ENCODE measurements around the gene SOCS7. TPM values are rescaled to one million over a fixed set of nuclear protein-coding genes. Genes with fewer than 3 reads are reported as not detected.

The SOCS7 gene
- polyA plus RNA-seq, 1 experiment, result 5.8 TPM

- H3K27ac ChIP-seq (ENCODE audit: low read depth, low read length), result peak overlapping the region; percentile 99
- ChIA-PET POLR2A (interaction anchor here (3.7 kb wide), 1 partner anchor 16 kb away, joined by 41 read pairs; no protein-coding TSS in a partner anchor), CTCF (interaction anchor here (1.0 kb wide), 1 partner anchor 27 kb away, joined by 3 read pairs; no protein-coding TSS in a partner anchor)
- TF ChIP-seq, protein P1, sequence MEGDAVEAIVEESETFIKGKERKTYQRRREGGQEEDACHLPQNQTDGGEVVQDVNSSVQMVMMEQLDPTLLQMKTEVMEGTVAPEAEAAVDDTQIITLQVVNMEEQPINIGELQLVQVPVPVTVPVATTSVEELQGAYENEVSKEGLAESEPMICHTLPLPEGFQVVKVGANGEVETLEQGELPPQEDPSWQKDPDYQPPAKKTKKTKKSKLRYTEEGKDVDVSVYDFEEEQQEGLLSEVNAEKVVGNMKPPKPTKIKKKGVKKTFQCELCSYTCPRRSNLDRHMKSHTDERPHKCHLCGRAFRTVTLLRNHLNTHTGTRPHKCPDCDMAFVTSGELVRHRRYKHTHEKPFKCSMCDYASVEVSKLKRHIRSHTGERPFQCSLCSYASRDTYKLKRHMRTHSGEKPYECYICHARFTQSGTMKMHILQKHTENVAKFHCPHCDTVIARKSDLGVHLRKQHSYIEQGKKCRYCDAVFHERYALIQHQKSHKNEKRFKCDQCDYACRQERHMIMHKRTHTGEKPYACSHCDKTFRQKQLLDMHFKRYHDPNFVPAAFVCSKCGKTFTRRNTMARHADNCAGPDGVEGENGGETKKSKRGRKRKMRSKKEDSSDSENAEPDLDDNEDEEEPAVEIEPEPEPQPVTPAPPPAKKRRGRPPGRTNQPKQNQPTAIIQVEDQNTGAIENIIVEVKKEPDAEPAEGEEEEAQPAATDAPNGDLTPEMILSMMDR (IDR thresholded peaks at IDR 0.05; ENCODE audit: low read depth, low read length), result no peak
- no peaks in the 10 kb centered on the region for H3K9me3 ChIP-seq (ENCODE audit: control insufficient read depth, insufficient read depth, low read length)
- no peaks in the 10 kb centered on the region for H3K27me3 ChIP-seq (ENCODE audit: control insufficient read depth, insufficient read depth, low read length)
- no peak for DNase-seq (ENCODE audit: low read depth, low spot score)
- H3K4me3 ChIP-seq (ENCODE audit: low read depth, low read length), result no peak overlapping the region
Observed at GRCh38 chr17:38449364-38449763, 97.7 kb downstream of the SOCS7 start.

- CTCF ChIA-PET, result interaction anchor here (1.4 kb wide), 1 partner anchor 24 kb away, joined by 3 read pairs; no protein-coding TSS in a partner anchor
- TF ChIP-seq, protein P1 (IDR thresholded peaks at IDR 0.05; ENCODE audit: low read depth, low read length), result no peak
- peak overlapping the region; percentile 99 for H3K27ac ChIP-seq (ENCODE audit: low read depth, low read length)
- H3K27me3 ChIP-seq (ENCODE audit: control insufficient read depth, insufficient read depth, low read length), result no peaks in the 10 kb centered on the region
- POLR2A ChIA-PET, result interaction anchor here (1.5 to 3.7 kb wide), 4 partner anchors 11 to 24 kb away, joined by 5 to 41 read pairs (median 12); no protein-coding TSS in a partner anchor
- no peak for DNase-seq (ENCODE audit: low read depth, low spot score)
- H3K9me3 ChIP-seq (ENCODE audit: control insufficient read depth, insufficient read depth, low read length), result no peaks in the 10 kb centered on the region
- peak overlapping the region; percentile 25 for H3K4me3 ChIP-seq (ENCODE audit: low read depth, low read length)
Observed at GRCh38 chr17:38450557-38451029, 98.9 kb downstream of the SOCS7 start.

DNA sequence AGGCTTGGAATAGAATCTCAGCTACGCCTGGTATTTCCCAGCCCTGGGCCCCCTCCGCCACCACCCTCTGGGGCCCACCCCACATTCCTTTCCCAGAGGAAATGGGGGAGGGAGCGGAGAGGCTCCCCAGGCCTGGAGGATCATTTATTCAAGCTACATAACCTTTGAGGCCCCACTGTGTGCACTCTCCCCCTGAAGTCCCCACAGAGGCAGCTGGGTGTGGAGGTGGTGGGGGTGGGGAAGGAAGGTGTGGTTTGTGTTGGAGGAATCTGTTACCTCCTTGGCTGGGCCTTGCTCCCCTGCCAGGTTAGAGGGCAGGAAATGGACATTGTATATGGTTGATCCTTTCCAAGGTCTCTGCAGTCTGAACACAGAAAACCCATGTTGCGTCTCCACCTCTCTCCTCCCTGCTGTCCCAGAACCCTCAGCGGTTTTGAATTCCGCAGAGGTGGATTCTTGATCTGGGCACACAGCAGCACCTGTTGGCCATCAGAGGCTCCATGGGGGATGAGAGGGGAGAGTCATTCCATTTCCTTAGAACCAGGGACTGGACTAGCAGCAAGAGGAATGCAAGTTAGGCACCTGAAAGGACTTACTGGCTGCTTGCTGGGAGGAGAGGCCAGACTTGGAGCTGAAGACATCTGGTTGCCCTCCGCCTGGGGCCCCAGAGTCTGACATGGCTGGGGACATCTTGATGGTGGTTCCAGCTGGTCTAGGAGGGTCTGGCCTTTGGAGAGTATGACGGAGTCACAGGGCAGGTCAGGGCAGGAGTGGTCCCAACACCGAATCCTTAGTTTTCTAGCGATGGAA lies 99.6 kb downstream of the SOCS7 start:
- CTCF ChIA-PET, result interaction anchor here (1.4 to 1.6 kb wide), 2 partner anchors 24 to 28 kb away, joined by 3 to 5 read pairs; no protein-coding TSS in a partner anchor
- Histone ChIP-seq H3K27ac (ENCODE audit: low read depth, low read length) (peak overlapping the region; percentile 99), H3K4me3 (ENCODE audit: low read depth, low read length) (peak overlapping the region; percentile 59), H3K9me3 (ENCODE audit: control insufficient read depth, insufficient read depth, low read length) (no peaks in the 10 kb centered on the region), H3K27me3 (ENCODE audit: control insufficient read depth, insufficient read depth, low read length) (no peaks in the 10 kb centered on the region)
- no peak for DNase-seq (ENCODE audit: low read depth, low spot score)
- TF ChIP-seq, protein P1 (IDR thresholded peaks at IDR 0.05; ENCODE audit: low read depth, low read length), result no peak
- POLR2A ChIA-PET, result interaction anchor here (0.6 to 3.7 kb wide), 8 partner anchors 10 to 59 kb away, joined by 3 to 41 read pairs (median 5); no protein-coding TSS in a partner anchor

GRCh38 chr17:38451840-38452529 lies 100.3 kb downstream of the SOCS7 start:
- H3K27me3 ChIP-seq (ENCODE audit: control insufficient read depth, insufficient read depth, low read length), result no peaks in the 10 kb centered on the region
- TF ChIP-seq, protein P1 (IDR thresholded peaks at IDR 0.05; ENCODE audit: low read depth, low read length), result no peak
- ChIA-PET CTCF (interaction anchor here (1.6 kb wide), 1 partner anchor 28 kb away, joined by 5 read pairs; no protein-coding TSS in a partner anchor), POLR2A (interaction anchor here (0.6 to 3.7 kb wide), 8 partner anchors 10 to 58 kb away, joined by 3 to 41 read pairs (median 5); no protein-coding TSS in a partner anchor)
- peak overlapping the region; percentile 59 for H3K4me3 ChIP-seq (ENCODE audit: low read depth, low read length)
- peak overlapping the region; percentile 99 for H3K27ac ChIP-seq (ENCODE audit: low read depth, low read length)
- no peaks in the 10 kb centered on the region for H3K9me3 ChIP-seq (ENCODE audit: control insufficient read depth, insufficient read depth, low read length)
- peak; percentile 79 for DNase-seq (ENCODE audit: low read depth, low spot score)

Measured in AG04450 (cell line).